SK-N-SH (cell line): ENCODE measurements around the gene TP53AIP1.

Experiments used
- CTCF ChIP-seq: fragments of 200-600 bp; sonication (generic); IDR thresholded peaks from 2 replicates; pipeline ENCODE4 v1.6.1; 2017; ENCODE audit warnings: antibody characterized with exemption, mild to moderate bottlenecking, moderate library complexity
- EP300 ChIP-seq, 2 experiments: IDR thresholded peaks; 2 replicates each; pipeline versions ENCODE4 v1.4.0 to v1.6.1; 2012; ENCODE audit warnings: borderline replicate concordance in 1 of 2, low read depth in 1 of 2, low read length in 1 of 2
- GABPA ChIP-seq: IDR thresholded peaks from 2 replicates; pipeline ENCODE4 v1.4.0; 2012; ENCODE audit warnings: low read depth, mild to moderate bottlenecking
- GATA2 ChIP-seq: sonication (generic); formaldehyde crosslinking; IDR thresholded peaks from 2 replicates; pipeline ENCODE4 v1.5.0; 2020; ENCODE audit warnings: mild to moderate bottlenecking, missing genetic modification reagents
- POLR2AphosphoS5 ChIP-seq: IDR thresholded peaks from 2 replicates; pipeline ENCODE4 v1.6.1; 2012; ENCODE audit warnings: low read depth, low read length
- SIN3A ChIP-seq: IDR thresholded peaks from 2 replicates; pipeline ENCODE4 v1.6.1; 2012; ENCODE audit warnings: low read depth, mild to moderate bottlenecking, low read length, moderate library complexity, borderline replicate concordance
- SMC3 ChIP-seq: IDR thresholded peaks from 2 replicates; pipeline ENCODE4 v1.6.1; 2012; ENCODE audit warnings: low read depth, low read length, improper control_type of control experiment
- TAF1 ChIP-seq: IDR thresholded peaks from 2 replicates; pipeline ENCODE4 v1.6.1; 2012; ENCODE audit warnings: low read depth, mild to moderate bottlenecking, low read length, moderate library complexity, borderline replicate concordance
- TF ChIP-seq, protein P1 (sequence below): IDR thresholded peaks from 2 replicates; pipeline ENCODE4 v1.4.0; 2012; ENCODE audit warnings: low read depth, borderline replicate concordance
- TF ChIP-seq, protein P2 (sequence below): fragments of 150-350 bp; IDR thresholded peaks from 2 replicates; pipeline ENCODE4 v1.6.1; 2016; ENCODE audit warnings: mild to moderate bottlenecking, low read depth, low read length

DNA sequence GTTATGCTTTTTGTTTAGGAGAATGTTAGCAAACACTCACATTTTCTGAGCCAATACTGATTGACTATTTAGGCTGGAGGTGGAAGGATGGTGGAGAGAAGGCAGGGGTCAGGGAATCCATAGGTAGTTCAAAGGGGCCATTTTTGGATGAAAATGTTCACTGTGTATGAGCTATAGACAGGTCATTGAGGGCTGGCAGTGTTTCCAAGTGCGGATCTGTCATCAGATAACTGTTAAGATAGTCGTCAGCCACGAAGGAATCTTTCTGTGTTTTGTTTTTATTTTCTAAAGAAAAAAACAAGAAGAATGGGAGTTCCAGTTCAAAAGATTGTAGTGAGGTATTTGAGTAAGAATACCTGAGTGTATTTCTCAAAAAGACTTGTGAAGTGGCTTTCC, 48.4 kb downstream of the TP53AIP1 start:
- TF ChIP-seq EP300 (IDR thresholded peaks at IDR 0.05; ENCODE audit: borderline replicate concordance in 1 of 2, low read depth in 1 of 2, low read length in 1 of 2) (no peak), SIN3A (no peak), CTCF (no peak), GATA2 (no peak), GABPA (no peak), SMC3 (no peak), TAF1 (no peak), POLR2AphosphoS5 (no peak)
- TF ChIP-seq, protein P1, sequence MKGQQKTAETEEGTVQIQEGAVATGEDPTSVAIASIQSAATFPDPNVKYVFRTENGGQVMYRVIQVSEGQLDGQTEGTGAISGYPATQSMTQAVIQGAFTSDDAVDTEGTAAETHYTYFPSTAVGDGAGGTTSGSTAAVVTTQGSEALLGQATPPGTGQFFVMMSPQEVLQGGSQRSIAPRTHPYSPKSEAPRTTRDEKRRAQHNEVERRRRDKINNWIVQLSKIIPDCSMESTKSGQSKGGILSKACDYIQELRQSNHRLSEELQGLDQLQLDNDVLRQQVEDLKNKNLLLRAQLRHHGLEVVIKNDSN = no peak
- TF ChIP-seq, protein P2, sequence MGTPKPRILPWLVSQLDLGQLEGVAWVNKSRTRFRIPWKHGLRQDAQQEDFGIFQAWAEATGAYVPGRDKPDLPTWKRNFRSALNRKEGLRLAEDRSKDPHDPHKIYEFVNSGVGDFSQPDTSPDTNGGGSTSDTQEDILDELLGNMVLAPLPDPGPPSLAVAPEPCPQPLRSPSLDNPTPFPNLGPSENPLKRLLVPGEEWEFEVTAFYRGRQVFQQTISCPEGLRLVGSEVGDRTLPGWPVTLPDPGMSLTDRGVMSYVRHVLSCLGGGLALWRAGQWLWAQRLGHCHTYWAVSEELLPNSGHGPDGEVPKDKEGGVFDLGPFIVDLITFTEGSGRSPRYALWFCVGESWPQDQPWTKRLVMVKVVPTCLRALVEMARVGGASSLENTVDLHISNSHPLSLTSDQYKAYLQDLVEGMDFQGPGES = no peak
